Heart right ventricle (tissue), 16 donors: Measurements from ENCODE around the gene SPATA2. TPM values are rescaled to one million over a fixed set of nuclear protein-coding genes. Genes with fewer than 3 reads are reported as not detected.

ENCODE experiments used
- ATAC-seq, 8 donors: fragments of 200-7000 bp; cut with Tn5 transposase; one replicate each; pipeline ENCODE4 v1.9.1; 2020; ENCODE audit warnings: mild to moderate bottlenecking in 8 of 8, moderate library complexity in 8 of 8, moderate number of reproducible peaks in 1 of 8
- DNase-seq, 2 donors: peaks; one replicate each; pipeline ENCODE4 v3.0.0-alpha.2; 2020
- H3K27ac ChIP-seq, 10 donors: fragments of 200-600 bp; sonication (generic) in 2 of 10; one replicate each; pipeline versions ENCODE4 v1.5.0 to v1.8.0; 2020 to 2022; ENCODE audit warnings: mild to moderate bottlenecking in 3 of 10
- H3K27me3 ChIP-seq, 7 donors: fragments of 200-600 bp; one replicate each; pipeline ENCODE4 v1.8.0; 2021 to 2022; ENCODE audit warnings: mild to moderate bottlenecking in 2 of 7
- H3K36me3 ChIP-seq, 9 donors: fragments of 200-600 bp; sonication (generic) in 1 of 9; one replicate each; pipeline versions ENCODE4 v1.5.0 to v1.8.0; 2020 to 2022; ENCODE audit warnings: mild to moderate bottlenecking in 2 of 9
- H3K4me1 ChIP-seq, 9 donors: fragments of 200-600 bp; sonication (generic) in 1 of 9; one replicate each; pipeline versions ENCODE4 v1.5.0 to v1.8.0; 2020 to 2022; ENCODE audit warnings: mild to moderate bottlenecking in 4 of 9
- H3K4me3 ChIP-seq, 10 donors: fragments of 200-600 bp; sonication (generic) in 2 of 10; one replicate each; pipeline versions ENCODE4 v1.5.0 to v1.8.0; 2020 to 2022; ENCODE audit warnings: mild to moderate bottlenecking in 7 of 10, moderate library complexity in 2 of 10
- H3K9me3 ChIP-seq, 11 donors: fragments of 200-600 bp in 10 of 11; sonication (generic) in 2 of 11; one replicate each; pipeline versions ENCODE4 v1.5.0 to v1.8.0; 2013 to 2022; ENCODE audit warnings: mild to moderate bottlenecking in 2 of 11, control low read depth in 1 of 11, moderate library complexity in 1 of 11
- WGBS, 2 donors: extraction: QIAGEN DNeasy Blood & Tissue Kit; methylation state at CpG; one replicate each; pipeline ENCODE4 v1.1.7; 2013; ENCODE audit warnings: inconsistent platforms in 1 of 2; 5-methylcytosine and 5-hydroxymethylcytosine counted together
- intact Hi-C, 10 donors: fragments of 100-400 bp; cut with DNase I; formaldehyde crosslinking; loops; one replicate each; pipeline versions ENCODE4 v1.11.1 to v1.14.2; 2022
- polyA plus RNA-seq, 2 donors: library from polyadenylated mRNA; stranded (reverse); fragments of 200-250 nt; gene quantifications; one replicate each; pipeline ENCODE4 v1.2.3, GENCODE V29; 2013
- total RNA-seq, 10 donors: library from RNA; stranded (reverse); fragmentation: NEBNext Ultra II Directional in 3 of 10; extraction: Animal tissue kit (Norgen Biotek cat#: 25700) in 3 of 10; gene quantifications; one replicate each; pipeline versions ENCODE4 v1.2.1 to v1.2.4, GENCODE V29; 2021 to 2023
- TF ChIP-seq, protein P1 (sequence below), 9 donors: fragments of 200-600 bp; sonication (generic) in 2 of 9; IDR thresholded peaks; one replicate each; pipeline versions ENCODE4 v1.5.0 to v1.8.0; 2021 to 2022; ENCODE audit warnings: antibody characterized with exemption in 9 of 9, mild to moderate bottlenecking in 5 of 9, moderate library complexity in 1 of 9
- donor health status: Arrhythmogenic right ventricular cardiomyopathy.
- donor health status: ischemic (EF 13 %, LVEDD 7.1; RV severe dilation, severe dysfunction).
- donor health status: healthy with polysubstance abuse.
- donor health status: DM: no; HTN: yes; CAD: no.
- donor health status: DM: no; HTN: no; CAD: no.
- donor health status: ischemic (EF 25% LVEDD 6.9; RV normal size, moderate dysfunction).
- donor health status: ischemic (EF 25% LVEDD 5.7; RV mildly dilated, moderate dysfunction).
- donor health status: healthy.
- donor health status: DM: yes; HTN: yes; CAD: no.
- donor health status: Ischemic cardiomyopathy.
- donor health status: ischemic (EF 35%, LVEDD 5.7; RV mildly dilated, moderate dysfunction).
- donor health status: nonischemic (EF 11% LVEDD 7.7; RV severe dilation, severe dysfunction).
- donor health status: DM: yes; HTN: yes; CAD: no.
- donor health status: PGD.
- donor health status: ischemic (EF 29% LVEDD 5.4; RV normal size, mild dysfunction).
- donor health status: nonischemic (EF 23%, LVEDD 6.1; RV moderate dilation, normal function).

Gene SPATA2
- total and polyA plus RNA-seq, 12 donors, result 4.8 to 11.8 (median 6.6) TPM

DNA sequence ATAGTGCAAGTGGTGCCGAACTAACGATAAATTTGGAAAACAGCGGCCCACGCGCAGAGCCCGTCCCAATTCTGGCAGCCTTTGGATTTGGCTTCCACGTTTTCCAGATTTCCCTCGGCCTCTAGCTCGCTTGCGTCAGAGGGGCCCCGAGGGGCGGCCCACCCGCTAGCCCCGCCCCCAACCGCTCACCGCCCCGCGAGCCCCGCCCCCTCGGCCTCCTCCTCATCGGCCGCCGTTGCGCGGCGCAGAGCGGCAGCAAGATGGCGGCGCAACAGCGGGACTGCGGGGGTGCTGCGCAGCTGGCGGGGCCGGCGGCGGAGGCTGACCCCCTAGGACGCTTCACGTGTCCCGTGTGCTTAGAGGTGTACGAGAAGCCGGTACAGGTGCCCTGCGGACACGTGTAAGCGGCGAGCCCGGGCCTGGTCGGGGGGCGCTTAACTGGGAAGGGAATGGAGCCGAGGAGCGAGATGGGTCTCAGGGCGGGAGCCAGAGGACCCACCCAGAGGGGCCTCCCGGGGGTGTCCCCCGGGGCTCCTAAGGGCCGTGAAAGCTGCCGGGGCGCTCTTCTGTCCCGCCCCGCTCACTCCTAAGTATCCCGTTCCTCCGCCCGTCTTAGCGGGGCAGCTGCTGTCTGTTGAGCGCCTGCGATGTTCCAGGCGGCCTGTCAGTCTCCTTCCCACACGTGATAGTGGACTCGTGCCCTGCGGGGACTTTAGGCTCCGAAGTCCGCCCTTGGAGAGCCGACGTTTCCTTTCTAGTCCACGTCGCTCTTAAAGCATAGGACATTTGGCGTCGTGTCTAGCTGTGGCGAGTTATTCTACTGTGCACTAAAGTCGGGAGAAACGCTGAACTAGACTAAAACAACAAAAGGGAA lies 21.1 kb upstream of the SPATA2 start, which contains the start of gene RNF114:
Gene RNF114 (plus strand): TSS at position 245 of the 874 bp plus-strand sequence. CDS start 16 bp downstream, at position 261.
- TF ChIP-seq, protein P1, sequence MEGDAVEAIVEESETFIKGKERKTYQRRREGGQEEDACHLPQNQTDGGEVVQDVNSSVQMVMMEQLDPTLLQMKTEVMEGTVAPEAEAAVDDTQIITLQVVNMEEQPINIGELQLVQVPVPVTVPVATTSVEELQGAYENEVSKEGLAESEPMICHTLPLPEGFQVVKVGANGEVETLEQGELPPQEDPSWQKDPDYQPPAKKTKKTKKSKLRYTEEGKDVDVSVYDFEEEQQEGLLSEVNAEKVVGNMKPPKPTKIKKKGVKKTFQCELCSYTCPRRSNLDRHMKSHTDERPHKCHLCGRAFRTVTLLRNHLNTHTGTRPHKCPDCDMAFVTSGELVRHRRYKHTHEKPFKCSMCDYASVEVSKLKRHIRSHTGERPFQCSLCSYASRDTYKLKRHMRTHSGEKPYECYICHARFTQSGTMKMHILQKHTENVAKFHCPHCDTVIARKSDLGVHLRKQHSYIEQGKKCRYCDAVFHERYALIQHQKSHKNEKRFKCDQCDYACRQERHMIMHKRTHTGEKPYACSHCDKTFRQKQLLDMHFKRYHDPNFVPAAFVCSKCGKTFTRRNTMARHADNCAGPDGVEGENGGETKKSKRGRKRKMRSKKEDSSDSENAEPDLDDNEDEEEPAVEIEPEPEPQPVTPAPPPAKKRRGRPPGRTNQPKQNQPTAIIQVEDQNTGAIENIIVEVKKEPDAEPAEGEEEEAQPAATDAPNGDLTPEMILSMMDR (IDR thresholded peaks at IDR 0.05), result peak in 4 of 9 donors; percentile 13 to 39 (median 28)
- intact Hi-C loops, result no loop called here
- DNase-seq, result peak; percentile 93
- 0% methylated on average over 79 of the region's 79 CpGs for WGBS, 2 donors
- Histone ChIP-seq H3K9me3 (no peaks in the 10 kb centered on the region), H3K27me3 (no peaks in the 10 kb centered on the region), H3K4me1 (peaks cover 5 to 60% (median 30%) of the 10 kb centered on the region in 9 donors), H3K36me3 (peaks cover 0 to 27% (median 3%) of the 10 kb centered on the region in 9 donors), H3K4me3 (peak within 1 kb of the TSS; percentile 86 to 100 (median 94)), H3K27ac (peak within 1 kb of the TSS; percentile 83 to 97 (median 94))
- peak; percentile 93 to 97 (median 95) for ATAC-seq

DNA sequence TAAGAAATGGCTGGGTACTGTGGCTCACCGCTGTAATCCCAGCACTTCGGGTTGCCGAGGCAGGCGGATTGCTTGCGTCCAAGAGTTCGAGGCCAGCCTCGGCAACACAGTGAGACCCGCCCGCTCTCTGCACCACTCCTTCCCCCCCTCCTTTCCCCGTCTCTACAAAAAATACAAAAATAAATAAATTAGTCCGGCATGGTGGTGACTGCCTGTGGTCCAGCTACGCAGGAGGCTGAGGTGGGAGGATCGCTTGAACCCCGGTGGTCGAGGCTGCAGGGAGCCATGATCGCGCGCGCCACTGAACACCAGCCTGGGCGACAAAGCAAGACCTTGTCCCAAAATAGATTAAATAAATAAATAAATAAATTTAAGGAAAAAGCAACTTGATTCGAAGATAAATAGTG lies 20.4 kb upstream of the SPATA2 start:
- intact Hi-C loops, result no loop called here
- peaks cover 0 to 20% (median 0%) of the 10 kb centered on the region in 9 donors for H3K36me3 ChIP-seq
- H3K4me3 ChIP-seq, result peak overlapping the region; percentile 86 to 100 (median 94)
- DNase-seq (no peak), ATAC-seq (peak in 7 of 8 donors; percentile 7 to 56 (median 14))
- H3K9me3 ChIP-seq, result no peaks in the 10 kb centered on the region
- H3K27ac ChIP-seq, result peak overlapping the region in 9 of 10 donors; percentile 83 to 97 (median 94)
- TF ChIP-seq, protein P1 (IDR thresholded peaks at IDR 0.05), result no peak
- no peaks in the 10 kb centered on the region for H3K27me3 ChIP-seq
- H3K4me1 ChIP-seq, result peaks cover 5 to 55% (median 30%) of the 10 kb centered on the region in 9 donors
- 43% methylated on average over 21 of the region's 21 CpGs for WGBS, 2 donors

DNA sequence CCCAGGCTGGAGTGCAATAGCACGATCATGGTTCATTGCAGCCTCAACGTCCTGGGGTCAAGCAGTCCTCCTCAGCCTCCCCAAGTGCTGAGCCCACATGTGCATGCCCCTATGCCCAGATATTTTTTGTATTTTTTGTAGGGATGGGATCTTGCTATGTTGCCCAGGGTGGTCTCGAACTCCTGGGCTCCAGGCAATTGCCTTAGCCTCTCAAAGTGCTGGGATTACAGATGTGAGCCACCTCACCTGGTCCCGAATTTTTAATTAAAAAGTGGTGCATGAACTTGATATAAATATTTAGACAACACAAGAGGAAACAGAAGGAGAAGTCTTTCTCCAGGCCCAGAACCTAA lies 13.8 kb upstream of the SPATA2 start:
- 36 to 37% methylated on average over 4 of the region's 4 CpGs for WGBS, 2 donors
- no peaks in the 10 kb centered on the region for H3K27me3 ChIP-seq
- DNase-seq (no peak), ATAC-seq (no peak)
- H3K4me3 ChIP-seq, result no peak overlapping the region
- no peaks in the 10 kb centered on the region for H3K9me3 ChIP-seq
- H3K4me1 ChIP-seq, result peaks cover 0 to 19% (median 0%) of the 10 kb centered on the region in 9 donors
- intact Hi-C loops, result loop anchor here in 8 of 10 donors (2.0 to 10.0 kb wide), 4 partner anchors 74 to 384 kb away; no protein-coding TSS in a partner anchor
- TF ChIP-seq, protein P1 (IDR thresholded peaks at IDR 0.05), result no peak
- no peaks in the 10 kb centered on the region for H3K36me3 ChIP-seq
- H3K27ac ChIP-seq, result no peak overlapping the region

DNA sequence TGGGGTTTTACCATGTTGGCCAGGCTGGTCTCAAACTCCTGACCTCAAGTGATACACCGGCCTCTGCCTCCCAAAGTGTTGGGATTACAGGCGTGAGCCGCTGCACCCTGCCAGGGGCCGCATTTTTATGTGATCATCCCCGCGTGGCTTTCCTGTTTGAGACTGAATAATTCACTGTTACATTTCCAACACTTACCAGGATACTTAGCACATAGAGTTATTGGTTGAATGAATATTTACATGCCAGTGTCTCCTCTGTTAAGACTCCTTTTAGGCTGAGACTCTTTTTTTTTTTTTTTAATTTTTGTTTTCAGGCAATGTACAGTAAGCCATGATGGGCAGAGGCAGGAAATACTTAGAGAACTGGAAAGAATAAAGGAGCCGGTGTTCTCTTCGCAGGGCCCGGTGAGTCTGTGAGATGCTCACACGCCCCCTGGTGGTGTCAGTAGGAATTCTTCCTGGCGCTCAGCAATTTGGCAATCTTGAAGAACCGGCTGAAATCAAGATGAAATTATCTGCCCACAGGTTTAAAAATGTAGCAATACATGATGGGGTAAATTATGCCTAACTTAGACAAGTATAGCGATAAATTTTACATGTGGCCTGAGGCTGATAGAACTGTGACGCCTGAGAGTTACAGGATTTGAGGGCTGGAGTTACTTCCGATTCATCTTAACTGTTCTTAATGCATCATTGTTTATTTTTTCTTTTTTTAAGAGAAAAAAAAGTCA lies 13.2 kb upstream of the SPATA2 start:
- H3K36me3 ChIP-seq, result no peaks in the 10 kb centered on the region
- peak; percentile 76 to 89 (median 86) for ATAC-seq
- peak; percentile 72 to 77 for DNase-seq
- TF ChIP-seq, protein P1 (IDR thresholded peaks at IDR 0.05), result peak; percentile 87 to 95 (median 93)
- no peaks in the 10 kb centered on the region for H3K9me3 ChIP-seq
- H3K4me3 ChIP-seq, result no peak overlapping the region
- no peaks in the 10 kb centered on the region for H3K27me3 ChIP-seq
- intact Hi-C loops, result loop anchor here in 9 of 10 donors (1.0 to 10.0 kb wide), 5 partner anchors 74 to 384 kb away; no protein-coding TSS in a partner anchor
- peak overlapping the region in 2 of 10 donors; percentile 6 to 48 for H3K27ac ChIP-seq
- H3K4me1 ChIP-seq, result peaks cover 0 to 19% (median 0%) of the 10 kb centered on the region in 9 donors
- 15 to 17% methylated on average over 15 of the region's 15 CpGs for WGBS, 2 donors
